Endodermal cell (in vitro differentiated cells): Measurements from ENCODE around the gene GCLC. TPM values are rescaled to one million over a fixed set of nuclear protein-coding genes. Genes with fewer than 3 reads are reported as not detected.

ENCODE experiments used
- DNase-seq: peaks from one replicate; pipeline ENCODE4 v3.0.0-alpha.2; 2017
- H3K27ac ChIP-seq: 2 replicates; pipeline ENCODE4 v1.5.1; 2013; ENCODE audit warnings: mild to moderate bottlenecking, low read depth, low read length, moderate library complexity
- H3K27me3 ChIP-seq: 2 replicates; pipeline ENCODE4 v1.6.1; 2013; ENCODE audit warnings: mild to moderate bottlenecking, low read length, moderate library complexity; ENCODE audit not compliant: insufficient read depth, control insufficient read depth, poor library complexity, severe bottlenecking
- H3K36me3 ChIP-seq: 2 replicates; pipeline ENCODE4 v1.7.0; 2013; ENCODE audit warnings: mild to moderate bottlenecking, low read length, moderate library complexity; ENCODE audit not compliant: control insufficient read depth, insufficient read depth
- H3K4me1 ChIP-seq: one replicate; pipeline ENCODE4 v1.7.0; 2013; ENCODE audit warnings: low read length; ENCODE audit not compliant: control insufficient read depth, insufficient read depth
- H3K4me3 ChIP-seq: 2 replicates; pipeline ENCODE4 v1.5.1; 2013; ENCODE audit warnings: mild to moderate bottlenecking, low read length, moderate library complexity
- H3K9ac ChIP-seq: 2 replicates; pipeline ENCODE4 v1.6.1; 2013; ENCODE audit warnings: mild to moderate bottlenecking, low read length, moderate library complexity; ENCODE audit not compliant: poor library complexity, severe bottlenecking; ENCODE audit errors: extremely low read depth
- H3K9me3 ChIP-seq: 2 replicates; pipeline ENCODE4 v1.6.1; 2013; ENCODE audit warnings: mild to moderate bottlenecking, low read length, moderate library complexity; ENCODE audit not compliant: control insufficient read depth
- H3K27ac Mint-ChIP-seq: 2 replicates; pipeline ENCODE4 v1.8.0; 2020; ENCODE audit warnings: mixed read lengths
- H3K27me3 Mint-ChIP-seq: 2 replicates; pipeline ENCODE4 v1.8.0; 2021; ENCODE audit warnings: mild to moderate bottlenecking, mixed read lengths; ENCODE audit not compliant: insufficient read depth
- H3K36me3 Mint-ChIP-seq: 2 replicates; pipeline ENCODE4 v1.8.0; 2020; ENCODE audit warnings: low read depth, mixed read lengths
- H3K4me1 Mint-ChIP-seq: 2 replicates; pipeline ENCODE4 v1.8.0; 2020; ENCODE audit warnings: mixed read lengths
- H3K4me3 Mint-ChIP-seq: 2 replicates; pipeline ENCODE4 v1.8.0; 2020; ENCODE audit warnings: mild to moderate bottlenecking, moderate library complexity, mixed read lengths
- H3K9me3 Mint-ChIP-seq: 2 replicates; pipeline ENCODE4 v1.8.0; 2020; ENCODE audit warnings: mild to moderate bottlenecking, mixed read lengths
- CTCF ChIP-seq: fragments of 200-600 bp; sonication (generic); conservative IDR thresholded peaks from 2 replicates; pipeline ENCODE4 v1.5.0; 2021; ENCODE audit warnings: antibody characterized with exemption, mild to moderate bottlenecking
- WGBS, 2 experiments: methylation state at CpG; one replicate each; pipeline versions ENCODE4 v1.1.5 to v1.1.7; 2013; ENCODE audit warnings: missing lambda C conversion rate in 2 of 2, mixed read lengths in 1 of 2; ENCODE audit not compliant: insufficient coverage in 1 of 2, insufficient read length in 1 of 2; 5-methylcytosine and 5-hydroxymethylcytosine counted together
- total RNA-seq, 2 donors: library from RNA; stranded (reverse); fragmentation: NEBNext Ultra II Directional in 1 of 2; extraction: Animal tissue kit (Norgen Biotek cat#: 25700) in 1 of 2; gene quantifications; 2 replicates in 1 of 2; 3 replicates in 1 of 2; pipeline ENCODE4 v1.2.1, GENCODE V29; 2021

The GCLC gene
- total RNA-seq, 2 donors from 2014 or later, result 44.7 to 57.7 TPM

GRCh38 chr6:53568776-53569616 lies 24.1 kb upstream of the GCLC start:
- Mint-ChIP-seq H3K4me1 (peaks cover 10% of the 10 kb centered on the region), H3K4me3 (no peak overlapping the region), H3K36me3 (no peaks in the 10 kb centered on the region), H3K9me3 (peaks cover 5% of the 10 kb centered on the region), H3K27me3 (no peaks in the 10 kb centered on the region), H3K27ac (no peak overlapping the region)
- H3K27ac ChIP-seq, result no peak overlapping the region
- H3K36me3 ChIP-seq, result no peaks in the 10 kb centered on the region
- no peak overlapping the region for H3K4me3 ChIP-seq
- 91 to 94% methylated on average over 2 of the region's 2 CpGs for WGBS, 2 experiments
- no peaks in the 10 kb centered on the region for H3K27me3 ChIP-seq
- DNase-seq, result no peak
- no peaks in the 10 kb centered on the region for H3K4me1 ChIP-seq
- no peaks in the 10 kb centered on the region for H3K9me3 ChIP-seq
- no peak overlapping the region for H3K9ac ChIP-seq
- TF ChIP-seq CTCF, result no peak

- WGBS, 2 experiments, result 88 to 100% methylated on average over 1 to 2 of the region's 2 CpGs
- TF ChIP-seq CTCF, result no peak
- Histone ChIP-seq H3K9ac (no peak overlapping the region), H3K27me3 (no peaks in the 10 kb centered on the region), H3K27ac (no peak overlapping the region), H3K4me1 (no peaks in the 10 kb centered on the region), H3K36me3 (no peaks in the 10 kb centered on the region), H3K9me3 (peaks cover 2% of the 10 kb centered on the region), H3K4me3 (no peak overlapping the region)
- Mint-ChIP-seq H3K36me3 (no peaks in the 10 kb centered on the region), H3K4me3 (no peak overlapping the region), H3K4me1 (peaks cover 10% of the 10 kb centered on the region), H3K27ac (no peak overlapping the region), H3K9me3 (peaks cover 9% of the 10 kb centered on the region), H3K27me3 (no peaks in the 10 kb centered on the region)
- DNase-seq, result no peak
Observed at GRCh38 chr6:53567701-53568100, 22.8 kb upstream of the GCLC start.

DNA sequence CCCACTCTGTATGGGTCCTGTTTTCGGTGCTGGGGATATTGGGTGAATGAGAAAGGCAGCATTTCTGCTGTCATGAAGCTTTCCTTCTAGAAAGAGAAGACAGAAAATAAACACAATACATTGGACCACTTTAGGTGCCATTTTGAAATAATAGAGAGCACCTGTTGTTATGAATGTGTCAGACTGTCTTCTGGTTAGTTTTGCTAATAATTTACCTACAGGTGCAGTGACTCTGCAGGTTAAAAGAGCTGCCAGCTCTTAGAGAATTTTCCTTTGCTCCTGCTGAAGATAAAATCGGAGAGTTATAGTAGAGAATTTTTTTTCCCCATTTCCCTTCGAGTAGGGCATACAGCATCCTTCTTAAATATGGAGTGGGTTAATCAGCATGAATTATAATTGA lies 21.9 kb upstream of the GCLC start:
- no peak for DNase-seq
- Histone ChIP-seq H3K27me3 (no peaks in the 10 kb centered on the region), H3K27ac (no peak overlapping the region), H3K36me3 (no peaks in the 10 kb centered on the region), H3K4me1 (no peaks in the 10 kb centered on the region), H3K4me3 (no peak overlapping the region), H3K9me3 (peaks cover 12% of the 10 kb centered on the region), H3K9ac (no peak overlapping the region)
- no peaks in the 10 kb centered on the region for H3K36me3 Mint-ChIP-seq
- H3K4me1 Mint-ChIP-seq, result peaks cover 10% of the 10 kb centered on the region
- peaks cover 17% of the 10 kb centered on the region for H3K9me3 Mint-ChIP-seq
- no peaks in the 10 kb centered on the region for H3K27me3 Mint-ChIP-seq
- H3K4me3 Mint-ChIP-seq, result no peak overlapping the region
- no peak overlapping the region for H3K27ac Mint-ChIP-seq
- WGBS, 2 experiments, result 100% methylated on average over 1 to 3 of the region's 3 CpGs
- TF ChIP-seq CTCF, result no peak
